Measurements from ENCODE around the gene LCN6.

Gene LCN6

DNA sequence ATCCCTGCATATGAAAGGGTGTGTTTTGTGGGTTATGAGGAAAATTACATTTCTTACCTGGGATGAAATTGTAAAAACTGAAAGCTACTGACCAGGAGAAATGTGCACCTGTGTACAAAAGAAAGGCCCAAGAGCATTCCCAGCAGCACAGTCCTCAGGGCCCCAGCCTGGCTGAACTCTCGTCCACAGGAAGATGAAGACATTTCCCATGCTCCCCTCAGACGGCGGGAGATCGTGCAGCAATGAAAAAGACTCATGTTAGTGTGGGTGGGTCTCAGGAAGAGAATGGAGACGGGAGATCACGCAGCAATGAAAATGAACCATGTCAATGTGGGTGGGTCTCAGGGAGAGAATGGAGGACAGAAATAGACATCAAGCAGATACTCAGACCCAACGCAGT, 28.6 kb upstream of the LCN6 start:
- H3K4me3 ChIP-seq (ENCODE audit: control insufficient read depth, low read depth, low read length) = no peak overlapping the region
- no peak for DNase-seq (ENCODE audit: low read depth)
- TF ChIP-seq, protein P1, sequence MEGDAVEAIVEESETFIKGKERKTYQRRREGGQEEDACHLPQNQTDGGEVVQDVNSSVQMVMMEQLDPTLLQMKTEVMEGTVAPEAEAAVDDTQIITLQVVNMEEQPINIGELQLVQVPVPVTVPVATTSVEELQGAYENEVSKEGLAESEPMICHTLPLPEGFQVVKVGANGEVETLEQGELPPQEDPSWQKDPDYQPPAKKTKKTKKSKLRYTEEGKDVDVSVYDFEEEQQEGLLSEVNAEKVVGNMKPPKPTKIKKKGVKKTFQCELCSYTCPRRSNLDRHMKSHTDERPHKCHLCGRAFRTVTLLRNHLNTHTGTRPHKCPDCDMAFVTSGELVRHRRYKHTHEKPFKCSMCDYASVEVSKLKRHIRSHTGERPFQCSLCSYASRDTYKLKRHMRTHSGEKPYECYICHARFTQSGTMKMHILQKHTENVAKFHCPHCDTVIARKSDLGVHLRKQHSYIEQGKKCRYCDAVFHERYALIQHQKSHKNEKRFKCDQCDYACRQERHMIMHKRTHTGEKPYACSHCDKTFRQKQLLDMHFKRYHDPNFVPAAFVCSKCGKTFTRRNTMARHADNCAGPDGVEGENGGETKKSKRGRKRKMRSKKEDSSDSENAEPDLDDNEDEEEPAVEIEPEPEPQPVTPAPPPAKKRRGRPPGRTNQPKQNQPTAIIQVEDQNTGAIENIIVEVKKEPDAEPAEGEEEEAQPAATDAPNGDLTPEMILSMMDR (conservative IDR thresholded peaks at IDR 0.05; ENCODE audit: control insufficient read depth, insufficient read depth, low read depth, low read length) = no peak

DNA sequence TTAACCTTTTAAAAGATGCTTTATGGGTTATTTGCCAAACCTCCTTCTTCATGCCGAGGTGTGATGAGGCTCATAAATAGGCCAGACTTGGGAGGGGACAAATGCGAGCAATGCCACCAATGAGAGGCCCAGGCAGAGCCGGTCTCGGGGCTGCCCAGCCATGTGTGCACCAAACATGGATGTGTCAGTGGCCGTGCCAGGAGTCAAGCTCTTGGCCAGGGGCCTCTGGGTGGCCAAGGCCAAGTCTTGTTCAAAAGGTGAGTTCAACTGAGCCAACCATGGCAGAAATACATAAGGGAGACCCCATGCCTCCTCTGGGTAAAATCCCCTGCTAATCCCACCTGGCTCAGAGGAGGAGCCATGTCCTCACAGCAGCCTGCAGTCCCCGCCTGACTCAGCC, 26.9 kb upstream of the LCN6 start:
- DNase-seq (ENCODE audit: low read depth) = no peak
- TF ChIP-seq, protein P1 (conservative IDR thresholded peaks at IDR 0.05; ENCODE audit: control insufficient read depth, insufficient read depth, low read depth, low read length) = no peak
- H3K4me3 ChIP-seq (ENCODE audit: control insufficient read depth, low read depth, low read length) = no peak overlapping the region

DNA sequence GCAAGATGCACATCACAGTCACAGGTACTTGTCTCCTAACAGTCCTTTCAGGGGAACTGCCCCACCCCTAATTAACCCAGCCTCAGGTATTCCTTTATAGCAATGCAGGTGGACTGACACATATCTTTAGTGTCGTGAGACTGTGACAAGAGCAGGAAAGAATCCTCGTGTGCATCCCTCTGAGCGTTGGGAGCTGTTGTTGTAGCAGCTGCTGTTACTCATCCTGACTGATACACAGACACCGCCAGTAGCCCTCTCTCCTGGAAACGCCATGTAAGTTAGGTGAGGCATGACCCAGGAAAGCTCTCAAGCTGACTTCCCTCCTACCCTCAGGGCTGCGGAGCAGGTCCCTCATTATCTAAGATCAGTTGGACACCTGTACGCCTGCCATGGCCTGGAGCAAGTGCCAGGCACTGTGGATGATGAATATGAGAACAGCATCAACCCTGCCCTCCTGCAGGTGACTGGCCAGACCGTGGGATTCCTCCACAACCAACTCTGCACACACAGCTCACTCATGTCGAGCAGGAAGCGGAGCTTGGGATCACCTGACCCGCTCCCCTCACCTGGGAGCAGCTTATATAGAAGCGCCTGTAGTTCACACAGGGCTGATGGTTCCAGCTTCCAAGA, 26.2 kb upstream of the LCN6 start:
- TF ChIP-seq, protein P1 (conservative IDR thresholded peaks at IDR 0.05; ENCODE audit: control insufficient read depth, insufficient read depth, low read depth, low read length) = no peak
- H3K4me3 ChIP-seq (ENCODE audit: control insufficient read depth, low read depth, low read length) = no peak overlapping the region
- DNase-seq (ENCODE audit: low read depth) = no peak

DNA sequence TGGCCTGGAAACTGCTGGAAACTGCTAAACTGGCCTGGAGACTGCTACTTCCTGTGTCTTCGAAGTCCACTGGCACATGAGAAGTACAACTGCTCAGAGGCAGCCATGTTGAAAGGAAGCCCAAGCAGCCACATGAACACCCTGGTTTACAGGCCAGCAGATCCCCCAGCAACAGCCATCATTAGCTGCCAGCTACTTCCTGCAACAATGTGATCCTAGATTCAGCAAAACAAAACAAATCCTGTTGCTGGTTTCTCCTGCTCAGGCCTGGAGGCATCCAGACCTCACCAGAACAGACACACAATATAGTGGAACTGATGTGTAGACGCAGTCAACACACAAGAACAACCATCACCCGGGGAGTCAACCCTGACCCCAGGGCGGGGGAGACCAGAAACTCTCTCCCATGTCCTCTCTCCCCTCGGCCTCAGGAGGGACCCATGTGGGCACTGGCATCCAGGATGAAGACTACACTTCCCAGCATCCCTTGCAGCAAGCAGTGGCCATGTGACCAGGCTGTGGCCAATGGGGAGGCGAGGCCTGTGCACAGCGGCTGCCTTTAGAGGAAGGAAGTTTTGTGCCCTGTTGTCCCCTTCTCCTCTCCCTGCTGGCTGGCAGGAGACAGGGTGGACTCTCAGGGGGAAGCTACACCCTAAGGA, 25.2 kb upstream of the LCN6 start:
- no peak for DNase-seq (ENCODE audit: low read depth)
- H3K4me3 ChIP-seq (ENCODE audit: control insufficient read depth, low read depth, low read length) = no peak overlapping the region
- TF ChIP-seq, protein P1 (conservative IDR thresholded peaks at IDR 0.05; ENCODE audit: control insufficient read depth, insufficient read depth, low read depth, low read length) = no peak

DNA sequence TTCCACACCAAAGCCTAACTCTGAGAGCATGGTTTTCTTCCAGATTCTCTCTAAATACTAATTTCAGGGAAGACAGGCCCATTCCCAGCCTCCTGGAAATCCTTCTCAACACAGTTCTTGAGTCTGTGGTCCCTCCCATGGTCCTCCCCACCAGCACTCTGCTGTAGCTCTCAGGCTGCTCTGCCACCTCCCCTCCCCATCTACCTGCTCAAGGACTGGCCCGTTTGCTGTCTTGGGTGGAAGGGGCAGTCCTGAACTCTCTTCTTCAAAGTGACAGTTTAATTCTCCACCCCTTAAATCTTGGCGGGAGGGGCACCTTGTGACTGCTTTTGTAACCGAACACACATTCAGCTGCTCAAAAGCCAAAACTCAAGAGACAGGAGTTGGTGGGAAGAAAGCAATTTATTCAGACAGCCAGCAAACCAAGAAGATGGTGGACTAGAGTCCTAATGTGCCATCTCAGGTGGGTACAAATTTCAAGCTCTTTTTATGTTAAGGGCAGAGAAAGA, 23.6 kb upstream of the LCN6 start:
- TF ChIP-seq, protein P1 (conservative IDR thresholded peaks at IDR 0.05; ENCODE audit: control insufficient read depth, insufficient read depth, low read depth, low read length) = no peak
- H3K4me3 ChIP-seq (ENCODE audit: control insufficient read depth, low read depth, low read length) = no peak overlapping the region
- DNase-seq (ENCODE audit: low read depth) = no peak

DNA sequence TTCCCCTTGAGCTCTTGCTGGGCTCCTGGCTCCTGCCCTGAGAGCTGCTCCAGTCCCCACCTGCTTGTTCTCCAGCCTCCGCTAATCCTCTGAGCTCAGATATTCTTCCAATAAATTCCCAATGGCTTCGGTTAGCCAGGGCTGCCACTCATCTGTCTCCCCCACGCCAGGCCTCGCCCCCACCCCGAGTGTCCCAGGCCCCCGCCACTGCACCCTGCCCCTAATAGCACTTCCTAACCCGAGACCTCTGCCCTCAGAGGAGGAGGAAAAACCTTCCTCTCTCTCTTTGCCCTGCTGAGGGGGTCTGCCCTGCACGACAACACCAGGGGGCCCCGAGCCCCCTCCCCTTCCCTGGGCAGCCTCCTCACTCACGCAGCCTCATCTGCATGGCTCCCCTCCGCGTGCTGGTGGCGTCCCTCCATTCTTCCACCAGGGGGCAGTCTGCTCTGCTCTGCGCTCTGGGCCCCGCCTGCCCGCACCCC, 21.4 kb upstream of the LCN6 start:
- DNase-seq (ENCODE audit: low read depth) = no peak
- TF ChIP-seq, protein P1 (conservative IDR thresholded peaks at IDR 0.05; ENCODE audit: control insufficient read depth, insufficient read depth, low read depth, low read length) = peak; percentile 39
- no peak overlapping the region for H3K4me3 ChIP-seq (ENCODE audit: control insufficient read depth, low read depth, low read length)

Data from fibroblast of mammary gland (primary cell).